Ureter (tissue), 1 donor: Measurements from ENCODE around the gene CSTF3. TPM values are rescaled to one million over a fixed set of nuclear protein-coding genes. Genes with fewer than 3 reads are reported as not detected.
"Not testable (repeated sequence)": the region's sequence is repeated elsewhere in the genome, so short reads cannot be mapped to it uniquely, and the experiment has no call there.

Source experiments
- DNase-seq: peaks from one replicate; pipeline ENCODE4 v3.0.0-alpha.2; 2020; ENCODE audit warnings: low spot score
- total RNA-seq: library from RNA; stranded (reverse); gene quantifications from one replicate; pipeline ENCODE4 v1.2.4, GENCODE V29; 2023
- donor health status: DM: yes; HTN: yes; CAD: no.

CSTF3 gene
- 41.7 TPM for total RNA-seq

- DNase-seq: peak; percentile 100
Observed at GRCh38 chr11:33161120-33162005, at the start of gene CSTF3. Gene CSTF3, minus strand, starts transcription at chr11:33161480. Its CDS starts 155 bp downstream, at chr11:33161325.

- DNase-seq: no peak
Observed at GRCh38 chr11:33208150-33208549, 46.9 kb upstream of the CSTF3 start.

- DNase-seq: no peak
Observed at GRCh38 chr11:33207408-33207985, 46.2 kb upstream of the CSTF3 start.

GRCh38 chr11:33197915-33198727 is 36.8 kb upstream of the CSTF3 start:
- no peak for DNase-seq

DNA sequence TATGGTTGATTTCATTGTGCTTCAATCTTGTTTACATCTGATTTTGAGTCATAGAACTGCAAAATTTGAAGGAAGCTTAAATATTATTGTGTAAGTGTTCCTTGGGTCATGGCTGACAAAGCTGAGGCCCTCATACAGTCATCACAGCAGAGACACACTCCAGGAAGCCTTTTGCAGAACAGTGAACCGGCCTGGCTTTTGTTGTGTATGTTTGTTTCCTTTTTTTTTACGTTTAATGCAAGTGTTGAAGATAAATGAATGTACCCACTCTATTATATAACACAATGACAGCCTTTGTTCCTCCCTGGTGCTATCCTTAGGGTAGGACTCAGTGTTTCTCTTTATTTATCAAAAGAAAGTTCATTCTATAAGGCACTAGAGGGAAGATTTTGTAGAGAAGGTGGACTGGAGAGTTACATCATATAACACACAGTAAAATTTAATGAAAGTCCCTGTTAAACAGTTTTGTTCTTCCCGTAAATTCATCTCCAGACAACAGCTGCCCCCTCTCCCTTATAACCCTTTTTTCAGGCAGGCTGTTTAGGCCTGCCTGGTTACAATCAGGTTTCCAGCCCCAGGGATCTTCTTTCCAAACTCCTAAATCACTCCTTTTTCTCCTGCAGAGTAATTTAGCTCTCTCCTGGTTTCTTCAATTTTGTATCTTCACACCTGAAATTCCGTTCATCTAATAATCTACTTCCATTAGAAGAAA is 34.3 kb upstream of the CSTF3 start:
- no peak for DNase-seq

- no peak for DNase-seq
Observed at GRCh38 chr11:33194455-33194854, 33.2 kb upstream of the CSTF3 start.

DNA sequence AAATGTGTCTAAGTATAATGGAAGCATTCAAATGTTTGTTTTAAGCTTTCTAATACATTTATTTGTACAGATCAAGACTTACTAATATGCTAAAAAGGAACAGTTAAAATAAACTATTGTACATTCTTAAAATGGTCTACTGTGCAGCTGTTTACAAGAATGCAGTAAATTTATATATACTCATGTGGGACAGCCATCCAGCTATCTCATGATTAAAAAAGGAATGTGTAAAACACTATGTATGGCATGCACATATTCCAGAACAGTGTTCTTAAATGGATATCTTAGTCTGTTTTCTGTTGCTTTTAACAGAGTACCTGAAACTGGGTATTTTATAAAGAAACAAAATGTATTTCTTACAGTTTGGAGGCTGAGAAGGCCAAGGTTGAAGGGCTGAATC is 30.2 kb upstream of the CSTF3 start:
- no peak for DNase-seq

GRCh38 chr11:33187998-33188722 is 26.9 kb upstream of the CSTF3 start:
- DNase-seq: no peak

DNA sequence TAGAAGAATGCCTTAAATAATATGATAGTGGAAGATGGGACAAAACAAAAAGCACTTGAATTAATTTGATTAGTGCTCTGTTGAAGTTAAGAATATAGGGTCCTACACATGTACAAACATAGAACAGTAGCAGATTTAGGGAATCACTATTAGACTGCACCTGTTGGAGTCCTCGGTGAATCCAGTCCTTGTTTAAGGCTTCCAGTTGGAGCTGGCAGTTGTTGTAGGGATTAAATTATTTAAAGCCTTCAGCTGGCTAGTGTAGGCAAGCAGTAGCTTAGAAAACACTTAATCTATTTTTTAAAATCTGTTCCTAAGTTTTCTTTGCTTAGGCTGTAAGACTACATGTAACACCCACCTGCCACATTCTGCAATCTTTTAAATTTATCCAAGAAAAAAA is 24.5 kb upstream of the CSTF3 start:
- DNase-seq: no peak

GRCh38 chr11:33182246-33182878 is 21.1 kb upstream of the CSTF3 start:
- DNase-seq: no peak

- DNase-seq: no peak
Observed at GRCh38 chr11:33179348-33179803, 18.1 kb upstream of the CSTF3 start.

- no peak for DNase-seq
Observed at GRCh38 chr11:33178443-33179180, 17.3 kb upstream of the CSTF3 start.

DNA sequence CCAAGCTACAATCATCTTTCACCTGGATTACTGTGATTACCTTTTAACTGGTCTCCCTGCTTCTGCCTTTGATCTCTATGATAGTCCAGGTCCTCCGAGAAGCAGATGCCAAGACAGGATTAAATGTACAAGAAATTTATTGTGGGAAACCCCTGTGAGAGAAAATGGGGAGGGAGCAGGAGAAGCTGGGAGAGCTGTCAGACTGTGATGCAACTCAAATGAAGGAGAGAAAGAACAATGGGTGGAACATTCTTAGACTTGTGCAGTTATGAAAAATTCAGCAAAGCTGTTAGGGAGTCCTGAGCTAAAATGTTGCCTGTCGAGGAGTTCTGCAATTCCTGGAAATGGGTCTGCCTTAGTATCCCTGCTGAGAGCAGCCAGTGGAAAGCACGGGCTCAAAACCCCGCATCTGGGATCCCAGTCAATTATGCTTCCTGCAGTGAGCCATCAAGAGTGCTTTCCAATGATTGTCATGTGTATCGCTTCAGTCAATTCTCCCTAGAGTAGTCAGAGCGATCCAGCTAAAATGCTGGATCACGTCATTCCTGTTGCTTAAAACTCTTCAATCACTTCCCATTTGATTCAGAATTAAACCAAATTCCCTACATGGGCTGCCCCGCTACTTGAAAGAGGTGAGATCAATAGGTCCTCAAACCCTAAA is 16.5 kb upstream of the CSTF3 start:
- DNase-seq: no peak

DNA sequence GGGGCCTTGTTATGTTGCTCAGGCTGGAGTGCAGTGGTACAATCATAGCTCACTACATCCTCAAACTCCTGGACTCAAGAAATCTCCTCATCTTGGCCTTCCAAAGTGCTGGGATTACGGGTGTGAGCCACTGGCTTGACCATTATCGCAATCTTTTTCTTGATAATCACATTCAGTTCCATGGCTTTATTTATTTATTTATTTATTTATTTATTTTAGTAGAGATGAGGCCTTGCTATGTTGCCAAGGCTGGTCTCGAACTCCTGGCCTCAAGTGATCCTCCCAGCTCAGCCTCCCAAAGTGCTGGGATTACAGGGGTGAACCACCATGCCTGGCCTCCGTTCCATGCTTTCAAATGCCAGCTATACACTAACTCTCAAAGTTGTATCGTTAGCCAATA is 15.5 kb upstream of the CSTF3 start:
- not testable (repeated sequence) for DNase-seq

- no peak for DNase-seq
Observed at GRCh38 chr11:33172996-33173395, 11.7 kb upstream of the CSTF3 start.

GRCh38 chr11:33172345-33172744 is 11.1 kb upstream of the CSTF3 start:
- DNase-seq: no peak

GRCh38 chr11:33171251-33171650 is 10.0 kb upstream of the CSTF3 start:
- no peak for DNase-seq

- no peak for DNase-seq
Observed at GRCh38 chr11:33168709-33169200, 7.5 kb upstream of the CSTF3 start.

DNA sequence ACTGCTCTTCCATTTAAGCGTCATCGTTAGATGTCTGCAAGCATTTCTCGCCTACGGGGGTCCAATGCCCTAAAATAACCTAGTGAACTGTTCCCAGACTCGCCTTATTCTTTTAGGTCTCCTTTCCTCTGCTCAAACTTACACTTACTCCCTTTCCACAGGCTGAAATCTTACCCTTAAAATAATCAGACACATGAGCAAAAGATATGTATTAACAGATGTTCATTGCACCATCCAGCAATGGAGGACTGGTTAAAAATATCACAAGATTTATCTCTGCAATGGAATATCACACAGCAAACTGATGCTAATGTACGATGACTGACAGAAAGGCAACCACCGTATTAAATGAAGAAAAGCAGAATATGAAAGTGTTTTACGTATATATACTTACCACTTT is 1.6 kb upstream of the CSTF3 start:
- DNase-seq: no peak
